ENCODE data around the gene ADAM12.

DNA sequence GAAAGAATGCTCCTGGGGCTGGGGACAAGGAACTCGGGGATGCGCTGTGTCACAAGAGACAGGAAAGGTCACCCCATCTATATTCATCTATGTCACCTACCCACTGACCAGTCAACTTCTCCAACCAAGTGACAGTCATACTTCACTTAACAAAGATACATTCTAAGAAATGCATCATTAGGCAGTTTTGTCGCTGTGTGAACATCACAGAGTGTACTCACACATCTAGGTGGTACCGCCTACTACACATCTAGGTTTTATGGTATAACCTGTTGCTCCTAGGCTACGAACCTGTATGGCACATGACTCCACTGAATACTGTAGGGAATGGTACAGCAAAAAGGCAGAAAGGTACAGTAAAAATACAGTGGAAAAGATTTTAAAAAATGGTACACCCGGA, 3.8 kb upstream of the ADAM12 start:
- TF ChIP-seq EZH2 (IDR thresholded peaks at IDR 0.05) (no peak), POLR2AphosphoS5 (IDR thresholded peaks at IDR 0.05; ENCODE audit: borderline replicate concordance, low read depth, low read length) (no peak)

Measured in SK-N-MC (cell line).